G401.6 (cell line): Measurements from ENCODE around the gene CTIF.

Experiments
- FAIRE-seq: peaks from 2 replicates; lab custom pipeline; 2012; peaks lifted over from hg19 to GRCh38; lab: Jason Lieb, UNC

CTIF gene

DNA sequence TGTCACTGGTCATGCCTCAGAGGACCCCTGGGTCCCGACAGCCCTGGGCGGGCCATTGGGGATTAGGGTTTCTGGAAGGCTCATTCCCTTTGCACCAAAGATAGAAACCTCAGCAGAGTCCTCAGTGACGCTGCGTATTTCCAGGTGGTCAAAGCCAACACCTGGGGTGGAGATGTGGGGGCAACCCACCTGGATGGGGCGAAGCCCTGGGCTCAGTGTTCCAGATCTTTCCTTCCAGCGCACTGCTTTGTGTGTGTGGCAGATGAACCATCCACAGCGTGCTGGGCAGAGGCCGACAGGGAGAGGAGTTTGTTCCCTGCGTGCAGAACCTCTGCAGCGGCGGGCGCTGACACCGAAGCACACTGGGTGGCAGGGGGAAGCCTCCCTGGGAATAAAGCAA is 143.9 kb downstream of the CTIF start:
- no peak for FAIRE-seq

DNA sequence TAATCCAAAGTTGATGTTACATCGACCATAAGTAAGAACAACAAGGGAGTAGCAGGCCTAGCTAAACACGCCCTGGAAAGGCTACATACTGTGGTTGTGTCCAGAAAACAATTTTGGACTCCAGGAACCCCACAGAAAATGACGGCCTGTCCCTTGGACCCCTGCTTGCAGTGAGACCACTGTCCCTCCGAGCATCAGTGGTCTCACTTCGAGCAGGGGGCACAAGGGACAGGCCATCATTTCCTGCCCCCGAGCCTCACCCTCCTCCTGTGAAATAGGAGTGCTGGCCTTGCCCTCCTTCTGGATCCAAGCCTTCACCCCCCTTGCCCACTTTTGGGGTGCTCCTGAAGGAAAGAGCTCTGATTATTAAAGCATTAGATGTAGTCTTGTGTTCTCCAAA is 144.4 kb downstream of the CTIF start:
- FAIRE-seq: no peak

DNA sequence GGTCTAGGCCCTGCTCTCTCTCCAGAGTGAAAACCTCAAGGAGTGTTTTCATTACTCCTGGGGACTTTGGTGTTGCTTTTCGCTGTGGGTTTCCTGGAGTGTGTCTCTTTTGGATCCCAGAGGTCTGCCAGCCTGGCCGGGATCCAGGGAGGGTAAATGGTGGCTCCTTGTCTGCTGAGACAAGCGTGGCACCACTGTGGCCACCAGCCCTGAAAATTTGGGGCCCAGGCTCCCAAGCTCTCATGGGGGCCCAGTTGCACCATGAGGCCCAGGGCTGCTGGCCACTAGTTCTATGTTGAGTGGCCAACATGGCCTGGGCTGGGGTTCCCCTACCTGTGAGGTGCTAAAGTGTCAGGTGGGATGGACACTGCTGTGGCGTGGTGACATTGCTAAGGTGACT is 144.8 kb downstream of the CTIF start:
- no peak for FAIRE-seq

DNA sequence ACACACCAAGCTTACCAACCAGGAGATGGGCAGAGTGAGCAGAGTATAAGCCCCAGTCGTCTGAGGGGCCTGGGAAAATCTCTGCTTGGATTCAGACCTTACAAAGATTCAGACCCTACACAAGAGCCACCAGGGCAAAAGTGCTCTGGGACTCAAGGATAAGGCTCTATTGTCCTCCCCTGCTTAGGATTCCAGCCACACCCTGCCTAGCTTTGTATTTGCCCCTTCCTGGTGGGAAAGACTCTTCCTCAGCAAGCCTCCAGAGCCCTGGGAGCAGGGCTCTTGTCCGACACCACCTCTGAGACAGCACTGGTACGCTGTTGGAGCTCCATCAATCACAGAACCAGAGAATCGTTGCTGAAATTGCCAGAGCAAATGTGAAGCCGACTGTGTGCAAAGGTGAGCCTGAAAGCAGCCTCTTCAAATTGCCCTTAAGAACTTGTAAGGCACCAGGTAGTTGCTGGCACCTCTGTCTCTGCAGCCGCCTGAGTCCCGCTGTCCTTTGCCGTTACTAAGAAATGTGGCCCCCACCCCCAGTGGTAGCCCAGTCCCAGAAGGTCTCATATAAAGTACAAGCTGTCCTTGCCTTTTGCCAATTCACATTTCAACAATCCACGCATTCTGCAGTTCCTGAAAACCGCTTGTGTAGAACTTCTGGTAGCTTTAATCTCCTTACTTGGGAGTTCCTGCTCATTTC is 148.7 kb downstream of the CTIF start:
- no peak for FAIRE-seq

DNA sequence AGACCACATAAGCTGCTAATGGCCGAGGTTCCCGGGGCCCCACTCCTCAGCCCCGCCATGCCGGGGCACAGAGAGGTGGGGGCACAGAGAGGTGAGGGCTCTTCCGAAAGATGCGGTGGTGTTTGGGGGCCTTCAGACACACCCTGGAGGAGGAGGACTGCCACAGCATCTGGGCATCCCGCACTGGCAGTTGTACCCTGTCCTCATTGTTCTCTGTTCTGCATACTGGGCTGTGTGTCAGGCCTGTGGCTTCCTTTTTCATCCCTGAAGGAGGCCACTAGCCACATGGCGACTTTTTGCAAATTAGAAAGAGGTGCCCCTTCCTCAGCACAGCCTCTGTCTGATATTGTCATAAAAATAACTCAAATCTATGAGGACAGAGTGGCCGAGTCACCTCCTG is 150.1 kb downstream of the CTIF start:
- FAIRE-seq: no peak

DNA sequence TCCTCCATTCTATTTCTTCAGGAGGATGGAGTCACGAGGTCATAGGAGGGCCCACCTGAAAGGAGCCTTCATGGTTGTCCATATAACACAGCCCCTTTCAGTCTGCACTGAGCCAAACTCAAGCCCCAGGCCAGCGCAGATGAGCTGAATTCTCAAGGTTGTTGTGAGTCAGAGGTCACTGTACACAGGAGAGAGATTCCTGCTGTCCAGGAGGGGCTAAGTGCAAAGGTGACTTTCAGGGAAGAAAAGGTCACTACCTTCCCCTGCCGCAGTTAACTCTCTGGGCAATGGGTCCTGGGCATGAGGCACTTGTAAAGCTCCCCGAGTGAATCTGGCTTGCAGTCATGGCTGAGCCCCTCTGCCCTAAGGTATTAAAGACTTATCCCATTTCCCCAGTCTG is 150.7 kb downstream of the CTIF start:
- FAIRE-seq: no peak

DNA sequence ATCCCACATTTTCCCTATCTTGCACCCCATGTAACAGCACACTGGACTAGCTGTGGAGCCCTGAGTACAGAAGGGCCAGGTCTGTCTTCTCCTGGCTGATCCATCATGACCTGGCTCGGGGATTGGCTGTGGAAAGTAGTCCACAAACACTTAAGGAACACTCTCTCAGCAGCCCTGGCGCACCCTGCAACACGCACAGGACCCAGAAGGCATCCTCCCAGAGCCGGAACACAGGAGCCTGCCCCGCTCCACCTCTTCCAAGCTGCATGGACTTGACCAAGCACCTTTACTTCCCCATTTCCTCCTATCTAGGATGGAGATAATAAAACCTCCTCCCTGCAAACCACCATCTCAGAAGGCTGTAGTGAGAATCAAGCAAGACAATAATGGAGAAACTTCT is 151.7 kb downstream of the CTIF start:
- no peak for FAIRE-seq

DNA sequence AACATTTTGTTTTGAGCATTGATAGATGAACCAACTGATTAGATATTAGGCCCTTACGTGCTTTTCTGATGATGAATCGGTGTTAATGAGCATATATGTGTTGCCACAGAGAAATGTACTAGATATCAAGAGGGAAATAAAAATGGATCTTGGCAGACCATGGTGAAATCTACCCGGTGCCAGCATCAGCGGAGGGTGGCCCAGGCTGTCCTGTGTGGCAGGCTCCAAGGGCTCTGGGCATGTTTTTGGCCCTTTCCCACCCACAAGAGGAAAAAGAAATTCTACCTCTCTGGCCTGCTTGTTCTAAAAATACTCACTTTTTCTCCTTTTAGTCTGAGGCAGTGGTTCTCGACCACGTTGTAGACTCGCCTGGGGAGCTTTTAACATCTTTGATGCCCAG is 154.2 kb downstream of the CTIF start:
- FAIRE-seq: no peak

DNA sequence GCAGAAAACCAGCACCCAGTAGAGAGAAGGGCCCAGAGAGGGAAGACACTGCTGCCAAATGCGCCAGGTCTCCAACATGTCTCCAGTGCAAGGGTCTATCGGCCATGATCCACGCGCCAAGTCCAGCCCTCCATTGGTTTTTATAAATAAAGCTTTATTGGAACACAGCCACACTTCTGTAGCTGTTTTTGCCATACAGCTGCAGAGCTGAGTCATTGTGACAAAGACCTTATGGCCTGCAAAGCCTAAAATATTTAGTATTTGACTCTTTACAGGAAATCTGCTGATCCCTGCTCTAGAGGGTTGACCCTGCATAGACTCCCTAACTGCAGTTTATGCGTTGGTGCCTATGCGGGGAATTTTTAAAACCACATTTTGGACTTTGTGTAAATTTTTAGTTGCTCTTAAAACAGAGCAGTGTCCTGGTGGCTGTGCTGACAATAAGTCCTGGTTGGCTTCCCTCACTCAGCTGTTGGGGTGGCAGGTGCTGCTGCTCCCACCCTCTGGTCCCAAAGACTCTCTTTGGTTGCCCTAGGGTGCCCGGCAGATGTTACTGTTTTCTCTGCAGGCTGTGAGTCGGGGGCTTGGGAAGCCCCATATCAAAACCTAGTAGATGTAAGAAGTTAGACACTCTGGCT is 154.9 kb downstream of the CTIF start:
- no peak for FAIRE-seq

DNA sequence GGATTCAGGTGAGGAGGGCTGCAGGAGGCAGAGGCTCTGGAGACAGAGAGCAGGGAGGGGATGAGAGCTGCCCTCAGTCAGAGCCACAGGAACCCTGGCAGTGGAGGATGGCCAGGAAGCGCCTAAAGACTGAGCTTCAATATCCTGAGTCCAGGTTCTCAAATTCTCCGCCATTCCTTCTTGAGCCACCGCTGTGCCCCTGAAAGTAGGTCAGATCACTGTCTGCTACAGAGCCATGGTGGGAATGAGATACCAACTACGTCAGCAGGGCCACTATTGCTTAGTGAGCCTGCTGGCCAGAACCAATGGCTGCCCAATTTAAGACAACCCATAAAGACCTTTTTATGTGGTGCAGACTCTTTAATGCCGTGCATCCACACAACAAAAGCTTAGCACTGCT is 155.5 kb downstream of the CTIF start:
- no peak for FAIRE-seq

DNA sequence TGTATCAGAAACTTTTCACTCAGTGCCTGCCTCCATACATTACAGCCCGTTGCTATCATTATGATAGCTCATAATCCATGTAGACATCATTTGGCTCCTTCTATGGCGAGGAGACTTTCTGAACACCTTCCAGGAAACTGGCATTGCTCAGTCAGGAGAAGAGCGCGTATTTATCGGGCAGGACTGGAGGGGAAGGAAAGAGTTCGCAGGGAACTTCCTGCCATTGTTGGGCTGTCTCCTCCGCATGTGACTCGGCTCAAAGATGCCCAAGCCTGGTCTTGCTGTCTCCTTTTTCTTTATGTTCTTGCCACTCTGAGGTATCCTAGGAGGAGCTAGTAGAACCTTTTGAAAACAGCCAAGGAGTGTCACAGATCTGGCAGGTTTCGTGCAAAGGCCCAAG is 156.8 kb downstream of the CTIF start:
- FAIRE-seq: no peak

DNA sequence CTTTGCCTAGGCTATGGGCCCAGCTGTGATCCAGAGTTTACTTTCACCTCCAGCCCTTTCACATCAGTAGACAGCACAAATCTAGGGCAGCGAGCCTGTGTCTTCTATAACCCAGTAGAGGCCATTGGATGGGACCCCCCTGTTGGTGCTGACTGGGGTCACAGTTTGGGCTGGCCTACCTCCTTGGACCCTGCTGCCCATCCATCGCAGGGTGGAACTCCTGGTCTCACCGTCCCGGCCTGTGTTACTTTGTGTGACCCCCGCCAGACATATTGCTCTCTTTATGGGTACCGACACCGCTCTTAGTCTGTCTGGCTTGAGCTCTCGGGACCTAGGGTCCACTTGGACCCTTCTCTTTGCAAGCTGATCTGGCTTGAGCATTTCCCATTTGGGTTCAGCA is 157.4 kb downstream of the CTIF start:
- no peak for FAIRE-seq

DNA sequence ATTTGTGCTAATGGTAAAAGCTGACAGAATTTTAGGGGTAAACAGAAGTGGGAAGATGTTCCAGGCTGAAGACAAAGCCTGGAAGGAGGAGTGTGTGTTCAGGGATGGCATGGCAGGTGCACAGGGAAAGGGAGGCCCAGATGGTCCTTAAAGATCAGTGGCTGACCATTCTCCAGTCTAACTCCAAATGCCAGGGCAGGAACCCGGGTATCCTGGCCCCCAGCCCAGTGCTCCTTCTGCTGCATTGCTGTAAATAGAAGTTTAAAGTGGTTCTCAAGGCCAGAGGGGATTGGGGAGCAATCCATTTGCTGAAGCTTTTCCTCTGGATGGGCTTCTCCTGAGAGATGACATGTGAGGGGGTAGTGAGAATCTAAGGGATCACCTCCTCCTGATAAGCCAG is 158.6 kb downstream of the CTIF start:
- FAIRE-seq: no peak

DNA sequence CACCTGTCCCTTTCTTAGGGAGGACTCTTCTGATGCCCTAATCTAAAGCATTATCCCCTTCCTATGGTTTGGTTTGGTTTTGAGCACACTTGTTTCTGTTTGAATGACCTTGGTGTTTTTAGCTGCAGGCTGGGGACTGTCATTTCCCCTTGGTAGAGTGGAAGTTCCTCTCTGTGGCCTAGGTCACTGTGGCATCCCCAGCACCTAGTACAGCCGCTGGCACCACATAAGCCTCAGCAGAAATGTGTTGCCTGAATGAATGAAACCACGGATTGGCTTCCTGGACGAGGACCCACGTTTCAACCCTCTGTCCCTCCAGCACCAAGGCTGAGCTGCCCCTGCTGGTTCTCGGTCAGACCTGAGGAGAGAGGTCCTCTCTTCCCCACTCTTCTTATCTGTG is 159.9 kb downstream of the CTIF start:
- FAIRE-seq: no peak

DNA sequence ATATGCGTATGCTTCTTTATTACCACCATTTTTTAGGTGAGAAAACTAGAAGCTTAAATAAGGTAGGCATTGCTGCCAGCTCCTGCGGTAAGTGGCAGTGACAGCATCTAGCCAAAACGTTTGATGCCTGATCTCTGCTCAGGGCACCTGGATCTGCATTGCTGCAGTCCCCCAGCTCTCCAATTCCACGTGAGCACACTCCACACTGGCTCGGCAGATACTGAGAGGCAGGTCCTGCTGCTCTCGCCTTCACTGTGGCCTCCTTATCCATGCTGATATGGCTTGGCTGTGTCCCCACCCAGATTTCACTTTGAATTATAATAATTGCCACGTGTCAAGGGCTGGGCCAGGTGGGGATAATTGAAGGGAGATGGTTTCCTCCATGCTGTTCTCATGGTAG is 160.9 kb downstream of the CTIF start:
- FAIRE-seq: no peak

DNA sequence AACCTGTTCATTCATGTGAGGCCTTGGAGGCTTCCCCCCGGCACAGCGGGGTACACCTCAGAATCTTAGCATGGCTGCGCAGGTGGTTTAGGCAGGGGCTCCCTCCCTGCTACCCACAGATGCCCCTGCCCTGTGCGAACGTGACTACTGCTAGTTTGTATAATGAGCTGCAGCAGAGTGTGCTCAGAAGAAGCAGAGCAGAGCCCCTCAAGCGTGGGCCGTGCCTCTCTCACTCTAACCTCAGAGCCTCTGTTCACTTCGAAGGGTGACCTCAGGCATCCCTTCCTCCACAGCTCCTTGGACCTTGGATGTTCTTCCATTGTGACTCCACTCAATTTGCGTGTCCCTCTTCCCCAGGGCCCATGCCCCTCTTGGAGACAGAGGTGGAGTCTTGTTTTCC is 161.6 kb downstream of the CTIF start:
- no peak for FAIRE-seq

DNA sequence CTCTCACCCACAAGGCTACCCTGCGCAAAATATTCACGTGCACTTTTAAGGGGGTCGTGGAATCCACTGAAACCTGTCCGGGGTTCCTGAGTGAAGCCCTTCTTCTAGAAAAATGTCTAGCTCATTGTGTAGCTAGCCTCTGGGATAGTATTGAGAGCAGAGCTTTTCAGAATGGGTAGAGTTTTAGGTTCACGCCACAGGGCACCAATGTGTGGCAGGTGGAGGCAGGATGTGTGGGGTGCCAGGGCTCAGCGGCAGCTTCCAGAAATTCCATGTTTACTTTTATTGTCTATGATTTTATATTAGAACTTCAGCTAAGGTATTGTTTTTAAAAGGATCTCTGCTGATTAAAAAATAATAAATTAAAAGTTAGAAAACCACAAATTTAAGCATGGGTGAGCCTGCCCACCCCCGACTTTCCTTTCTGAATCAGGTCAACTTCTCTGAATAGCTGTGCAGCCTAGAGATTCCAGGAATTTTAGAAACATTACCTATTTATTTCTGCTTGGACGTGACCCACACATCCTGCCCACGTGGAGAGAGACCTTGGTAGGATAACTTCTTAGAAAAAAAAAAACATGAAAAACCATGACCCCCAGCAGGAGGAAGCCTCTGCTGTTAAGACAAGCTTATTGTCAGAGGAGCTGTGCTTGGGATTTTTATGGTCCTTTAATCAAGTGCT is 163.7 kb downstream of the CTIF start:
- no peak for FAIRE-seq

DNA sequence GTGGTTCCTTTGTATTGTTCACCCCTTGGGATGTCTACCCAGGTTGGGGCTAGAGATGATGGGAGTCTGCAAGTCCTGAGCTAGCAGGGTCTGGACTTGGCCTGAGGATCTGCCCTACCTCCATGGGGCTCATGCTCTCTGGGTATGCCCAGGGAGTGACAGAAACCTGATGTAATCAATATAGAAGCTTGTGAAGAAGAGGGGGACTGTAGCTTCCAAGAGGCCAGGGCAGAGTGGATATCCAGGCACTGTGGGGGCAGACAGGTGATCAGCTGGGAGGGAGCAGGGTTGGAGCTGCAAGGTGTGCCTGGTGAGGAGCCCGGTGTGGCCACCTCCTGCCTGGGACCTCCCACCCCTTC is 164.2 kb downstream of the CTIF start:
- no peak for FAIRE-seq

DNA sequence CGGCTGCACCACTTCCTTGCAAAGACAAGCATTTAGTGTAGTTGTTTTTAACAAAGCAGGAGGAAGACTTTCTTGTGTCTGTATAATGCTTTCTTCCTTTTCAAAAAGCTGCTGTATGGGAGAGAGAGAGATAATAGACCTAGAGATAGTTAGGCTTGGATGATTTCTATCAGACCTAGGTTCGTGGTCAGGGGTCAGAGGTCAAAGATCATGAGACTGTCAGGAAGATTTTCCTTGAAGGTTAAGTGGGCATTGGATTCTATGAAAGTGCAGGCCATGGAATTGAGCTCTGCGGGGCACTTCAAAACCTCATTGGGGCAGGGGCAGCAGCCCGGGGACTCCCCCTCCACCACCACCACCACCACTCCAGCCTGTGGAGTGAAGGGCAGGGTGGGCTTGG is 164.6 kb downstream of the CTIF start:
- no peak for FAIRE-seq

DNA sequence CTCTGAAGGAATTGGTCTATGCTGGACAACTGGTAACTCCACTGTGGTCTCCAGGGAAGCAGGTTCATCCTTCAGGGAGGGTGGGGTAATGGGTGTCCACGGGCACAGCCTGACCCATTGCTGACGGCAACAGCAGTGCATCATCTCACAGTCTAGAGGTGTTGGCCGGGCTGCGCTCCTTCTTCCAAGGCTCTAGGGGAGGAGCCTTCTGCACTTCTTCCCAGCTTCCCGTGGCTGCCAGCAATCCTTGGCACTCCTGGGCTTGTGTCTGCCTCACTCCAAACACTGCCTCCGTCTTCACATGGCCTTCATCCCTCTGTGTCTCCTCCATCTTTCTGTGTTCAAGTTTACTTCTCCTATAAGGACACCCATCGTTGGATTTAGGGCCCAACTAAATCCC is 166.2 kb downstream of the CTIF start:
- FAIRE-seq: no peak

DNA sequence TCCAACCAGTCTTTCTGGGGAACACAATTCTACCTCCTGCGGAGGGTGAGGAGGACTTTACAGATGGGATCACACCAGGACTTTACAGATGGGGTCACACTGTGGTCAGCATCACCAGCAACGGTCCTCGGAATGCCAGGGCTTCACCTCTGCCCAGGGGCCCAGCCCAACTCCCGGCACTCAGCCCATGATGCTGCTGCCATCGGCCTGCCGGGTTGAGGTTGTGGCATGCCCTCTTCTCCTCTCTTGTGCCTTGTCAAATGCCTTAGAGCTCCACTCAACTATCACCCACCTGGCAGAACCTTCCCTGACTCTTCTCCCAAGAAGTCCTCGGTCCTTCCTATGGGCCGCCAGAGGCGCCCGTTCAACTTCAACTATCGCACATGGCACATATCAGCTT is 166.7 kb downstream of the CTIF start:
- no peak for FAIRE-seq

DNA sequence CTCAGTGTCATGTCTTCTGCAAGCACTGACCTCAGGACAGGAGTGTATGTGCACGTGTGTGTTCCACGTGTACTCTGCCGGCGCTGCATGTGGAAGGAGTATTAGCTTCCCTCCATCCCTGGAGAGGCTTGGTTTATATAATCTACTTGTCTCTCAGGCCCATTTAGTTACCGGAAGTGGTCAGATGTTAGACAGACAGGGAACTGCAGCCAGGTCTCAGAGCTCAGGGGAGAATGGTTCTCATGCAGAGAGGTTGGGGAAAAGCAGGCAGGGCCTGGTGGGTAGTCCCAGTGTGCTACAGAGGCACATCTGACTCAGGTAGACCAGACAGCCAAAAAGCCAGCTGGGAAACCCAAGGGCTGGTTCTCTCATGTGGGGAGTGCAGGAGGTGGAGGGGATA is 167.9 kb downstream of the CTIF start:
- no peak for FAIRE-seq

DNA sequence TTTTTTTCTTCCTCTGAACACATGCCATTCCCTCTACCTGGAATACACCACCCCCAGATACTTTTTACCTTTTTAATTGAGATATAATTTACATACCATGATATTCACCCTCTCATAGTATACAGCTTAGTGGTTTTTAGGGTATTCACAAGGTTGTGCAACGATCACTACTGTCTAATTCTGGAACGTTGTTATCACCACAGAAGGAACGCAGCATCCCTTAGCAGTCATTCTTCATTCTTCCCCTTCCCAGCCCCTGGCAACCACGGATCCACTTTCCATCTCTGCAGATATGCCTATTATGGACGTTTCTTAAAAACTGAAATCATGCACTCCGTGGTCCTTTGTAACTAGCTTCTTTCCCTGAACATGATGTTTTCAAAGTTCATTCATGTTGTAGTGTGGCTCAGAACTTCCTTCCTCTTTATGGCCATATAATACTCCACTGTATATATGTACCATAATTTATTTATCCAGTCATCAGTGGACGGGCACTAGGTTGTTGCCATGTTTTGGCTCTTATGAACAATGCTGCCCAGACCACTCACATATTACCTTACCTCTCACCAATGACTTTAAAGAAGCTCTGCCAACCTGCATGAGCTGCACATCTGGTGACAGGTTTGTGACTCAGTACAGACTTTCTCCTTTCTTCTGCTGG is 168.9 kb downstream of the CTIF start:
- FAIRE-seq: no peak

DNA sequence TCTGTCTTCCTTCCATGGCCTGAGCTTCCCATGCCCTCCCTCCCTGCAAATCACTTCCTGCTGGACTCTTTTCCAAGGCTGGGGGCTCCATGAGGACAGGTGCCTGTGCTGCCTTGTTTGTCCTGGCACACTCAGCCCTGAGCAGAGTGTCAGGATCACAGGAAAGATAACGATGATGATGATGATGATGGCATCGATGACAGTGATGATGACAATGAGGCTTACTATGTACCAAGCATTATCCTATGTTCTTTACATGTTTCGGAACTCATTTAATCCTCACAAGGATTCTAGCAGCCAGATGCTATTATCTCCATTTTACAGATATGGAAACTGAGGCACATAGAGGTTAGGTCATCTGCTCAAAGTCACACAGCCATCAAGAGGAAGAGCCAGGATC is 170.0 kb downstream of the CTIF start:
- FAIRE-seq: no peak
